DND-41 (cell line): ENCODE measurements around the gene CFAP221.

ENCODE experiments used
- ATAC-seq: fragments of 200-7000 bp; cut with Tn5 transposase; 3 replicates; pipeline ENCODE4 v1.9.1; 2021; ENCODE audit warnings: low read depth; ENCODE audit not compliant: insufficient read depth
- DNase-seq: peaks from one replicate; pipeline ENCODE4 v3.0.0-alpha.2; 2020
- H2AFZ ChIP-seq: 2 replicates; pipeline ENCODE4 v1.6.0; 2012; ENCODE audit warnings: low read depth, low read length
- H3K27ac ChIP-seq: 2 replicates; pipeline ENCODE4 v1.5.1; 2012; ENCODE audit warnings: low read length, inconsistent platforms
- H3K27me3 ChIP-seq: fragments of 200-600 bp; sonication (generic); 2 replicates; pipeline ENCODE4 v1.6.0; 2012; ENCODE audit warnings: low read length, mild to moderate bottlenecking, inconsistent platforms; ENCODE audit not compliant: insufficient read depth, poor library complexity
- H3K36me3 ChIP-seq: 2 replicates; pipeline ENCODE4 v1.5.1; 2012; ENCODE audit warnings: low read length, inconsistent platforms; ENCODE audit not compliant: insufficient read depth
- H3K4me1 ChIP-seq: 2 replicates; pipeline ENCODE4 v1.5.1; 2012; ENCODE audit warnings: mild to moderate bottlenecking, low read length; ENCODE audit not compliant: insufficient read depth
- H3K4me2 ChIP-seq: 2 replicates; pipeline ENCODE4 v1.6.0; 2012; ENCODE audit warnings: mild to moderate bottlenecking, moderate library complexity, low read length, inconsistent platforms; ENCODE audit not compliant: insufficient read depth
- H3K4me3 ChIP-seq, 2 experiments: fragments of 200-600 bp in 1 of 2; shearing (Covaris generic) in 1 of 2; 2 replicates each; pipeline ENCODE4 v1.5.1; 2012 to 2016; ENCODE audit warnings: inconsistent platforms in 2 of 2, low read length in 2 of 2, mild to moderate bottlenecking in 2 of 2, low read depth in 1 of 2, moderate library complexity in 1 of 2
- H3K79me2 ChIP-seq: 2 replicates; pipeline ENCODE4 v1.6.0; 2012; ENCODE audit warnings: low read length, inconsistent platforms; ENCODE audit not compliant: insufficient read depth
- H3K9ac ChIP-seq: 2 replicates; pipeline ENCODE4 v1.6.0; 2012; ENCODE audit warnings: low read depth, mild to moderate bottlenecking, inconsistent platforms, low read length, moderate library complexity
- H3K9me3 ChIP-seq: 2 replicates; pipeline ENCODE4 v1.5.1; 2012; ENCODE audit warnings: low read length, moderate library complexity, mild to moderate bottlenecking, inconsistent platforms; ENCODE audit not compliant: insufficient read depth, severe bottlenecking
- H4K20me1 ChIP-seq: 2 replicates; pipeline ENCODE4 v1.6.0; 2012; ENCODE audit warnings: low read length; ENCODE audit not compliant: insufficient read depth
- CTCF ChIP-seq: IDR thresholded peaks from 2 replicates; pipeline ENCODE4 v1.5.1; 2012; ENCODE audit warnings: borderline replicate concordance, low read length, moderate library complexity, mild to moderate bottlenecking; ENCODE audit not compliant: poor library complexity, severe bottlenecking; ENCODE audit errors: extremely low read depth
- EZH2 ChIP-seq: IDR thresholded peaks from 3 replicates; pipeline ENCODE4 v1.6.1; 2012; ENCODE audit warnings: borderline replicate concordance, low read depth, mild to moderate bottlenecking, moderate library complexity, low read length, inconsistent platforms; ENCODE audit not compliant: severe bottlenecking

Gene CFAP221

GRCh38 chr2:119660343-119660658, 116.1 kb downstream of the CFAP221 start:
- no peak for TF ChIP-seq EZH2
- no peak for TF ChIP-seq CTCF
- H3K27ac ChIP-seq, result no peak overlapping the region

GRCh38 chr2:119662297-119662696, 118.0 kb downstream of the CFAP221 start:
- H3K4me2 ChIP-seq, result no peak overlapping the region
- no peak overlapping the region for H3K9ac ChIP-seq
- no peaks in the 10 kb centered on the region for H3K4me1 ChIP-seq
- no peak overlapping the region for H3K4me3 ChIP-seq
- no peaks in the 10 kb centered on the region for H3K79me2 ChIP-seq
- H2AFZ ChIP-seq, result no peak overlapping the region
- no peaks in the 10 kb centered on the region for H3K36me3 ChIP-seq
- no peak for DNase-seq
- no peaks in the 10 kb centered on the region for H4K20me1 ChIP-seq
- no peaks in the 10 kb centered on the region for H3K9me3 ChIP-seq
- no peaks in the 10 kb centered on the region for H3K27me3 ChIP-seq
- no peak for ATAC-seq
- TF ChIP-seq CTCF, result no peak
- no peak for TF ChIP-seq EZH2
- no peak overlapping the region for H3K27ac ChIP-seq

More at GRCh38 chr2:119660343-119660658, 116.1 kb downstream of the CFAP221 start:
- Histone ChIP-seq H3K9me3 (no peaks in the 10 kb centered on the region), H2AFZ (no peak overlapping the region), H3K27me3 (peaks cover 6% of the 10 kb centered on the region), H4K20me1 (no peaks in the 10 kb centered on the region), H3K9ac (no peak overlapping the region), H3K79me2 (no peaks in the 10 kb centered on the region), H3K36me3 (no peaks in the 10 kb centered on the region), H3K4me3 (no peak overlapping the region), H3K4me1 (no peaks in the 10 kb centered on the region), H3K4me2 (no peak overlapping the region)
- ATAC-seq (no peak), DNase-seq (no peak)

- Histone ChIP-seq H3K4me1 (no peaks in the 10 kb centered on the region), H3K79me2 (no peaks in the 10 kb centered on the region), H3K9me3 (no peaks in the 10 kb centered on the region), H4K20me1 (no peaks in the 10 kb centered on the region), H3K36me3 (no peaks in the 10 kb centered on the region), H3K4me2 (no peak overlapping the region), H3K4me3 (no peak overlapping the region), H3K9ac (no peak overlapping the region), H3K27me3 (no peaks in the 10 kb centered on the region), H3K27ac (no peak overlapping the region), H2AFZ (no peak overlapping the region)
- no peak for ATAC-seq
- DNase-seq, result no peak
- no peak for TF ChIP-seq CTCF
- TF ChIP-seq EZH2, result no peak
Observed at GRCh38 chr2:119668546-119668945, 124.3 kb downstream of the CFAP221 start.

- H3K9me3 ChIP-seq, result no peaks in the 10 kb centered on the region
- H4K20me1 ChIP-seq, result no peaks in the 10 kb centered on the region
- H2AFZ ChIP-seq, result no peak overlapping the region
- H3K4me2 ChIP-seq, result no peak overlapping the region
- H3K4me1 ChIP-seq, result no peaks in the 10 kb centered on the region
- TF ChIP-seq CTCF (no peak), EZH2 (no peak)
- H3K27ac ChIP-seq, result no peak overlapping the region
- DNase-seq (no peak), ATAC-seq (no peak)
- H3K4me3 ChIP-seq, result no peak overlapping the region
- no peaks in the 10 kb centered on the region for H3K36me3 ChIP-seq
- no peak overlapping the region for H3K9ac ChIP-seq
- peaks cover 3% of the 10 kb centered on the region for H3K27me3 ChIP-seq
- H3K79me2 ChIP-seq, result no peaks in the 10 kb centered on the region
Observed at GRCh38 chr2:119671016-119671415, 126.8 kb downstream of the CFAP221 start.
